HG03097 (cell line): ENCODE results near the gene RAC3.

Source experiments
- ATAC-seq: cut with Tn5 transposase; IDR thresholded peaks from one replicate; pipeline ENCODE4 v1.9.1; 2021; ENCODE audit not compliant: unreplicated experiment, low FRiP score

RAC3 gene

DNA sequence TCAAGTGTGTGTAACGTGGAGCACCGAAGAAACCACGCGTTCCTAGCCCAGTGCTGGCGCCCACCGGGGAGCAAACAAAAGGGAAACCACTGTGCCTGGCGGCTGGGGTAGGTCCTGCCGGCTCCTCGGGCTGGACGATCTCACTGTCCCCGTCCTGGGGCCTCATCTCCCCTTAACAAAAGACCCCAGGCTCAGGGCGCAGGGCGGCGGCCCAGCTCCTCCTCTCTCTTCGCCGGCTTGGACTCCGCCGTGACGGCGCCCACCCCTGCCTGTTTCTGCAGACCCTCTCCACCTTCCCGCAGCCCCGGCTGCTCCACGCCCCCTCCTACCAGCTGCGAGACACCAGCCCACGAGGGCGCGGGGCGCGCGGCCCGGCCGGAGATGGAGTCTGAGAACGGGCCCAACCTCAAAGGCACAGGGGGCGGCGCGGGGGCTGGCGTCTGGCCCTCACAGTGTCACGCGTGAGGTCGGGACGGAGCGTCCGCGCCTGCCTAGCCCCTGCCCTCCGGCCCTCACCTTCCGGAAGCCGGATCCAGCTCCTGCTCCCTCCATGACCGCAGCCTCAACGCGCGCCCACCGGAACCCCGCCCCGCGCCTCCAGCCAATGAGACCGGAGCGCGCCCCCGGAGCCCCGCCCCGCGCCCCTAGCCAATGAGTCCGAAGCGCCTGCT is 9.0 kb upstream of the RAC3 start, which contains the start of gene CENPX:
Gene CENPX (minus strand): TSS at position 569 of the 671 bp plus-strand sequence. CDS start 17 bp downstream, at position 552.
- no peak for ATAC-seq

DNA sequence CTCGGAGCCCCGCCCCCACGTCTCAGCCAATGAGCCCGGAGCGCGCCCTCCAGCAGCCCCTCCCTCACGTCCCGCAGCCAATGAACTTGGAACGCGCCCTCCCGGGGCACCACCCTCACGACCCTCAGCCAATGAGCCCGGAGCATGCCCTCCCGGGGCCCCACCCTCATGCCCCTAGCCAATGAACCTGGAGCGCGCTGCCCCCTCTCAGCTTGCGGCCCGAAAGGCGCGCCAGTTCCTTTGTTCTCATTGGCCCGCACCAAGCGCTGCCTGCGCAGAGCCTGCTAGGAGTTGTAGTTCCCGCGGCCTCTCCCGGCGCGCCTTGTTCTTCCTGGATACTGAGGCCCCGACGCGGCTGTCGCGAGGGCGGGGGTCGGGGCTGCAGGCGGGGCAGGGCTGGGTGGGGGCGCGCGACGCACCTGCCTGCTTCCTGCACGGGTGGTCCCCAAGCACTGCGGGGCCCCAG is 8.5 kb upstream of the RAC3 start, which contains the start of gene LRRC45:
Gene LRRC45 (plus strand): TSS at position 325 of the 466 bp plus-strand sequence. CDS start 339 bp downstream, outside the sequence.
- peak; percentile 81 for ATAC-seq

GRCh38 chr17:82023447-82024241 is 7.8 kb upstream of the RAC3 start:
- ATAC-seq = peak; percentile 13

- ATAC-seq = no peak
Measured at GRCh38 chr17:82024859-82025258, 6.6 kb upstream of the RAC3 start.

GRCh38 chr17:82025401-82026107 is 5.9 kb upstream of the RAC3 start:
- ATAC-seq = no peak

DNA sequence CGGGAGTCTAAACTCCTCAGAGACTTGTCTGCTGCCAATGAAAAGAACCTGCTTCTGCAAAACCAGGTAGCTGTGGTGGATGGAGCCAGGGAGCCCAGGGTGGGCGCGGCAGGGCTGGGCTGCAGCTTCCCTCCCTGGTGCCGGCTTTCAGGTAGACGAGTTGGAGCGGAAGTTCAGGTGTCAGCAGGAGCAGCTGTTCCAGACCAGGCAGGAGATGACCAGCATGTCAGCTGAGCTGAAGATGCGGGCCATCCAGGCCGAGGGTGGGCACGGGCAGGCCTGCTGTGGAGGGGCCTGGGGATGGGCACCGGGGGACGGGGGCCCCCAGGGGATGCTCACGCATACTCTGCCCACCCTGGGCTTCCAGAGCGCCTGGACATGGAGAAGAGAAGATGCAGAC is 3.2 kb upstream of the RAC3 start:
- ATAC-seq = no peak

- ATAC-seq = no peak
Measured at GRCh38 chr17:82028966-82029365, 2.5 kb upstream of the RAC3 start.

- no peak for ATAC-seq
Measured at GRCh38 chr17:82029391-82029790, 2.1 kb upstream of the RAC3 start.

- ATAC-seq = no peak
Measured at GRCh38 chr17:82029990-82030469, 1.4 kb upstream of the RAC3 start.

- peak; percentile 38 for ATAC-seq
Measured at GRCh38 chr17:82030470-82031302, 792 bp upstream of the RAC3 start.

GRCh38 chr17:82031885-82032627 is 578 bp downstream of the RAC3 start:
- ATAC-seq = no peak

- ATAC-seq = no peak
Measured at GRCh38 chr17:82033359-82034085, 2.0 kb downstream of the RAC3 start.

- ATAC-seq = no peak
Measured at GRCh38 chr17:82034371-82035011, 3.0 kb downstream of the RAC3 start.

GRCh38 chr17:82035488-82035887 is 4.0 kb downstream of the RAC3 start:
- ATAC-seq = no peak

DNA sequence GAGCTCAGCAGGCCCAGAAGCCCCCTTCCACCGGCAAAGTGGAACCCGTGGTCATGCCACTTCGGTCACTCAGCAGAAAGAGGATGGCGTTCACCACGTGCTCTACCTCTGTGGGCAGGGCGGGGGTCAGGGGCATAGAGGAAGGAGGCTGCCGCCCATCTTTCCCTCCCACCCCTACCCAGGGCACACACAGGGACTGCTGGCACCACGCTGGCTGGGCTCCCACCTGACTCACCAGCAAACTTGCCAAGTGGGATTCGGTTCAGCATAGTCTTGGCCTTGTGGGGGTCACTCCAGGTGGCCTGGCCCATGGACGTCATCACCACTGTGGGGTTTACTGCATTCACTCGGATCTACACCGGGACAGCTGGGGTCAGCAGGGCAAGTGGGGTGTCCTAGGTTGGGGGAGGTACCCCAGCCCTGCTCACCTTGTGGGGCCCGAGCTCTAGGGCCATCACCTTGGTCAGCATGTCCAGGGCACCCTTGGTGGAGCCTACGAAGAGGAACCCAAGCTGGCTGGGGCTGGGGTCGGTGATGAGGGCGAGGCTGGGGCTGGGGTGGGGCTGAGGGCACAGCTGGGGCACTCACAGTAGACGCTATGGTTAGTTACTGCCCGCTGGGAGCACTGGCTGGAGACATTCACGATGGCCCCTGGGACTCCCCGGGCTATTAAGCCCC is 4.6 kb downstream of the RAC3 start:
- no peak for ATAC-seq

DNA sequence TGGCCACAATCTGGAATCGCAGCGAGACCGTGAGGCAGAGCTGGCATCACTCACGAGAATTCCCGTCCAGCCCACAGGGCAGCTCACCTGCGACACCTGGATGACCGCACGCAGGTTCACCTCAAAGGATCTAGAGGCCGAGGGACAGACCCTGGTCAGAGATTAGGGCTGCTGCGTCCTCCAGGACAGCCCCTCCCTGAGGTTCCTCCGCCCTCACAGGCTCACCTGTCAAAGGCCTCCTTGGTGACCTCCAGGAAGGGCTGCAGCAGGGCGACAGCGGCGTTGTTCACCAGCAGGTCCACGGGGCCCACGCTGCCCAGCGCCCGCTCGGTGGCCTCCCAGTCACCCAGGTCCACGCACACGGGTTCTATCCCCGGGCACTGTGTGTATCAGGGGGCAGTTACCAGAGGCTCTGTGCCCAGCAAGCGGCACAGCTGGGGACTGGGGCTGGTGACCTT is 5.2 kb downstream of the RAC3 start:
- no peak for ATAC-seq

DNA sequence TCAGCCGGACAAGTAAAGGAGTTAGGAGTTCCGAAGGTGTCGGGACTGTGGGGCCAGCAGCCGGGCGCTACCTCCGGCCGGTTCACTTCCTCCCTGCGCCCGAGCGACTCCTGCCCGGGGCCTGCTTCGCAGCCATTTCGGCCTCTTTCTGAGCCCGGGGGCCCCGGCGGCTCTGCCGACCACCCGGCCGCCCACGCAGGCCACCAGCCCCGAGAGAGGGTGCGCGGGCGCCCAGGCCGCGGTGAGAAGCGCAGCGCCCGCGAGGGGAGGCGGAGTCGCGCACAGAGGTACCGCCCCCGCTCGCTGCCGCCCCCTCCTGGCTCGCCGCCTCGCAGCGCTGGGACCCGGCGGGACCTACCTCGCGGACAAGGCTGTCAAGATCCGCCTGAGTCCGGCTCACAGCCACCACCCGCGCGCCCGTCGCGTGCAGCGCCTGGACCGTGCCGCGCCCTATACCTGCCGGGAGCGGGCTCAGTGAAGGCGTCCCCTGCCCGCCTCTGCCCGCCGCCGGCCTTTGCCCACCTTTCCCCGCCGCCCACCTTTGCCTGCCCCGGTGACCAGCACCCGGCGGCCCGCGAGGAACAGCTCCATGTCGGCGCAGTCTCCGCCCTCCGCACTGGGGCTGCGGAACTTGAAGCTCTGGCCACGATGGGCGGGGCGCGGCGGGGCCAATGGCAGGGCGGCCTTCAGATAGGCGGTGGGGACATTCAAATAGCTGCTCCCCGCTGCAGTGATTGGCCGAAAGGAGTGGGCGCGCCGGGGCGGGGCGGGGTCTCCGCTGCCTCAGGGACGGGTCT is 5.8 kb downstream of the RAC3 start, which contains the start of gene DCXR:
Gene DCXR (minus strand): TSS at position 606 of the 797 bp plus-strand sequence. CDS start 15 bp downstream, at position 591.
- peak; percentile 87 for ATAC-seq
